H9 (cell line): ENCODE measurements around the gene ARHGAP10. TPM values are rescaled to one million over a fixed set of nuclear protein-coding genes. Genes with fewer than 3 reads are reported as not detected.

Experiments used
- DNase-seq: peaks from one replicate; pipeline ENCODE4 v3.0.0-alpha.2; 2017
- H2AFZ ChIP-seq: one replicate; pipeline ENCODE4 v1.6.1; 2013; ENCODE audit warnings: mild to moderate bottlenecking, low read length, control low read depth, moderate library complexity
- H2AK5ac ChIP-seq: 2 replicates; pipeline ENCODE4 v1.6.1; 2013; ENCODE audit warnings: low read length, control low read depth, mixed read lengths; ENCODE audit not compliant: insufficient read length
- H2BK120ac ChIP-seq: one replicate; pipeline ENCODE4 v1.6.1; 2013; ENCODE audit warnings: low read depth, mild to moderate bottlenecking, low read length, control low read depth, inconsistent platforms; ENCODE audit not compliant: poor library complexity, severe bottlenecking
- H2BK12ac ChIP-seq: 2 replicates; pipeline ENCODE4 v1.6.1; 2013; ENCODE audit warnings: low read length, control low read depth, mixed read lengths, low read depth; ENCODE audit not compliant: insufficient read length
- H2BK15ac ChIP-seq: 2 replicates; pipeline ENCODE4 v1.6.1; 2013; ENCODE audit warnings: low read depth, low read length, control low read depth
- H2BK20ac ChIP-seq: one replicate; pipeline ENCODE4 v1.6.1; 2013; ENCODE audit warnings: low read depth, mild to moderate bottlenecking, low read length, control low read depth, inconsistent platforms; ENCODE audit not compliant: poor library complexity, severe bottlenecking
- H2BK5ac ChIP-seq: 2 replicates; pipeline ENCODE4 v1.6.1; 2013; ENCODE audit warnings: low read length, control low read depth, mixed read lengths; ENCODE audit not compliant: insufficient read length
- H3K14ac ChIP-seq: 2 replicates; pipeline ENCODE4 v1.6.1; 2013; ENCODE audit warnings: low read length, control low read depth; ENCODE audit not compliant: insufficient read depth
- H3K18ac ChIP-seq: 2 replicates; pipeline ENCODE4 v1.6.1; 2013; ENCODE audit warnings: low read depth, mild to moderate bottlenecking, mixed read lengths, low read length, control low read depth; ENCODE audit not compliant: insufficient read length
- H3K23ac ChIP-seq: 2 replicates; pipeline ENCODE4 v1.6.1; 2013; ENCODE audit warnings: low read length, control low read depth, mixed read lengths, low read depth; ENCODE audit not compliant: insufficient read length
- H3K23me2 ChIP-seq: 2 replicates; pipeline ENCODE4 v1.6.1; 2013; ENCODE audit warnings: low read depth, mild to moderate bottlenecking, mixed read lengths, low read length, control low read depth; ENCODE audit not compliant: insufficient read length, poor library complexity, severe bottlenecking
- H3K27ac ChIP-seq: 2 replicates; pipeline ENCODE4 v1.5.1; 2013; ENCODE audit warnings: low read length, control low read depth, mixed read lengths, low read depth; ENCODE audit not compliant: insufficient read length
- H3K27me3 ChIP-seq: 2 replicates; pipeline ENCODE4 v1.6.1; 2013; ENCODE audit warnings: low read length, control low read depth, inconsistent platforms; ENCODE audit not compliant: insufficient read depth
- H3K4ac ChIP-seq: 2 replicates; pipeline ENCODE4 v1.6.1; 2013; ENCODE audit warnings: low read depth, mild to moderate bottlenecking, control low read depth, inconsistent platforms, low read length, moderate library complexity
- H3K4me1 ChIP-seq: 2 replicates; pipeline ENCODE4 v1.6.1; 2013; ENCODE audit warnings: low read length, control low read depth, inconsistent platforms; ENCODE audit not compliant: insufficient read depth
- H3K4me2 ChIP-seq: 2 replicates; pipeline ENCODE4 v1.6.1; 2013; ENCODE audit warnings: low read length, control low read depth, mixed read lengths; ENCODE audit not compliant: insufficient read length, insufficient read depth
- H3K56ac ChIP-seq: 2 replicates; pipeline ENCODE4 v1.6.1; 2013; ENCODE audit warnings: low read depth, mild to moderate bottlenecking, mixed read lengths, low read length, control low read depth; ENCODE audit not compliant: insufficient read length
- H3K79me1 ChIP-seq: 2 replicates; pipeline ENCODE4 v1.6.1; 2013; ENCODE audit warnings: low read depth, mild to moderate bottlenecking, moderate library complexity, low read length, control low read depth, inconsistent platforms; ENCODE audit not compliant: insufficient read depth, poor library complexity, severe bottlenecking
- H3K79me2 ChIP-seq: 2 replicates; pipeline ENCODE4 v1.6.1; 2013; ENCODE audit warnings: low read length, control low read depth, inconsistent platforms; ENCODE audit not compliant: insufficient read depth
- H3K9ac ChIP-seq: 2 replicates; pipeline ENCODE4 v1.6.1; 2013; ENCODE audit warnings: low read length, control low read depth, mixed read lengths; ENCODE audit not compliant: insufficient read length; ENCODE audit errors: extremely low read depth
- H3K9me3 ChIP-seq: one replicate; pipeline ENCODE4 v1.6.1; 2013; ENCODE audit warnings: low read depth, low read length, inconsistent platforms; ENCODE audit not compliant: control insufficient read depth
- H3T11ph ChIP-seq: one replicate; pipeline ENCODE4 v1.6.1; 2013; ENCODE audit warnings: mild to moderate bottlenecking, low read length, control low read depth, inconsistent platforms
- H4K20me1 ChIP-seq: one replicate; pipeline ENCODE4 v1.6.1; 2013; ENCODE audit not compliant: control insufficient read depth, insufficient read length, insufficient read depth
- H4K5ac ChIP-seq: 2 replicates; pipeline ENCODE4 v1.6.1; 2013; ENCODE audit warnings: low read depth, mild to moderate bottlenecking, mixed read lengths, low read length, control low read depth; ENCODE audit not compliant: insufficient read length
- H4K8ac ChIP-seq: replicated peaks from 2 replicates; pipeline ENCODE4 v1.6.1; 2013; ENCODE audit warnings: low read length, control low read depth, mixed read lengths, low read depth; ENCODE audit not compliant: insufficient read length
- H4K91ac ChIP-seq: 2 replicates; pipeline ENCODE4 v1.6.1; 2013; ENCODE audit warnings: low read depth, mild to moderate bottlenecking, moderate library complexity, mixed read lengths, low read length, control low read depth; ENCODE audit not compliant: insufficient read length
- H3K27ac Mint-ChIP-seq, 3 experiments: 2 replicates in 2 of 3; 3 replicates in 1 of 3; pipeline ENCODE4 v1.8.0; 2020 to 2021; ENCODE audit warnings: mixed read lengths in 3 of 3, mild to moderate bottlenecking in 1 of 3, moderate library complexity in 1 of 3
- H3K27me3 Mint-ChIP-seq: 2 replicates; pipeline ENCODE4 v1.8.0; 2021; ENCODE audit warnings: low read depth, mild to moderate bottlenecking, moderate library complexity, mixed read lengths
- H3K36me3 Mint-ChIP-seq, 3 experiments: 2 replicates in 2 of 3; 3 replicates in 1 of 3; pipeline ENCODE4 v1.8.0; 2020 to 2021; ENCODE audit warnings: low read depth in 3 of 3, mixed read lengths in 3 of 3; ENCODE audit not compliant: insufficient read depth in 1 of 3
- H3K4me1 Mint-ChIP-seq, 2 experiments: 2 replicates each; pipeline ENCODE4 v1.8.0; 2020; ENCODE audit warnings: mixed read lengths in 2 of 2
- H3K4me3 Mint-ChIP-seq, 2 experiments: 2 replicates in 1 of 2; 3 replicates in 1 of 2; pipeline ENCODE4 v1.8.0; 2020 to 2021; ENCODE audit warnings: mild to moderate bottlenecking in 2 of 2, mixed read lengths in 2 of 2, moderate library complexity in 1 of 2
- H3K9me3 Mint-ChIP-seq, 2 experiments: 2 replicates in 1 of 2; 3 replicates in 1 of 2; pipeline ENCODE4 v1.8.0; 2020; ENCODE audit warnings: mild to moderate bottlenecking in 2 of 2, mixed read lengths in 2 of 2, moderate library complexity in 1 of 2
- WGBS: extraction: QIAGEN DNeasy Blood & Tissue Kit; methylation state at CpG from one replicate; pipeline ENCODE4 v1.1.7; 2013; ENCODE audit warnings: missing lambda C conversion rate, low lambda C conversion rate, mixed read lengths; ENCODE audit not compliant: insufficient read length; ENCODE audit errors: extremely low coverage; 5-methylcytosine and 5-hydroxymethylcytosine counted together
- total RNA-seq: library from RNA; stranded (reverse); gene quantifications from 2 replicates; pipeline ENCODE4 v1.2.1, GENCODE V29; 2021
- TF ChIP-seq, protein P1 (sequence below): fragments of 200-600 bp; sonication (generic); conservative IDR thresholded peaks from 3 replicates; pipeline ENCODE4 v1.8.0; 2021; ENCODE audit warnings: antibody characterized with exemption, mild to moderate bottlenecking

ARHGAP10 gene
- total RNA-seq, 1 experiment from 2014 or later: 7.8 TPM

DNA sequence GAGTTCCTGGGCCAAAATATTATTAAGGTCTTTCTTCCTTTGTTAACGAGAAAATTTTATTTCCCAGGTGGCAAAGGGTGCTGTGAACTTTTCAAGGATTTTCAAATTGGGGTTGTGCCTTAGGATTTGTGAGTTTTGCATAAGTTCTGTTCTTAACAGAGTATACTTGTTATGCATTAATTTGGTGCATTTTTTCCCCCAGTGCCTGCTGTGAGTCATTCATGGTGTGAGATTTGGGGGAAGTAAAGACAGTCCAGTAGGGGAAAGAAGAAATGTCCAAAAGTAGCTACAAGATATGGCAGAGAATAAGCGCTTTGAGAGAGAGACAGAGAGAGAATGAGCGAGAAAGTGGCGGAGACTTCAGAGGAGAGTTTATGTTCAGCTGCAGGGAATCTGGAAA is 239.2 kb downstream of the ARHGAP10 start:
- Histone ChIP-seq H3K79me2 (no peaks in the 10 kb centered on the region), H3T11ph (no peak overlapping the region), H3K4ac (no peak overlapping the region), H3K4me2 (no peak overlapping the region), H4K8ac (no peak overlapping the region), H2BK20ac (no peak overlapping the region), H3K9me3 (no peaks in the 10 kb centered on the region), H3K14ac (no peak overlapping the region), H3K23me2 (no peaks in the 10 kb centered on the region), H2BK120ac (no peak overlapping the region), H2BK5ac (no peak overlapping the region), H3K9ac (no peak overlapping the region), H3K18ac (no peak overlapping the region), H4K91ac (no peak overlapping the region), H4K20me1 (no peaks in the 10 kb centered on the region), H4K5ac (no peak overlapping the region), H3K27ac (no peak overlapping the region), H2AFZ (no peak overlapping the region), H2BK12ac (no peak overlapping the region), H2BK15ac (no peak overlapping the region), H3K23ac (no peak overlapping the region), H3K79me1 (no peaks in the 10 kb centered on the region), H3K4me1 (no peaks in the 10 kb centered on the region; the same call in 1 of the 2 replicates), H2AK5ac (no peak overlapping the region), H3K56ac (no peak overlapping the region), H3K27me3 (no peaks in the 10 kb centered on the region)
- Mint-ChIP-seq H3K4me3 (no peak overlapping the region), H3K9me3 (peaks cover 0 to 2% of the 10 kb centered on the region in 2 experiments; a peak in 2 of 5 replicates), H3K4me1 (peaks cover 18 to 24% of the 10 kb centered on the region in 2 experiments), H3K36me3 (peaks cover 0 to 5% (median 3%) of the 10 kb centered on the region in 3 experiments; a peak in 4 of 7 replicates), H3K27me3 (no peaks in the 10 kb centered on the region), H3K27ac (peak overlapping the region in 1 of 3 experiments; percentile 7; a peak in 3 of 7 replicates)
- no CpG with 5 or more reads among the region's 4 CpGs for WGBS
- TF ChIP-seq, protein P1, sequence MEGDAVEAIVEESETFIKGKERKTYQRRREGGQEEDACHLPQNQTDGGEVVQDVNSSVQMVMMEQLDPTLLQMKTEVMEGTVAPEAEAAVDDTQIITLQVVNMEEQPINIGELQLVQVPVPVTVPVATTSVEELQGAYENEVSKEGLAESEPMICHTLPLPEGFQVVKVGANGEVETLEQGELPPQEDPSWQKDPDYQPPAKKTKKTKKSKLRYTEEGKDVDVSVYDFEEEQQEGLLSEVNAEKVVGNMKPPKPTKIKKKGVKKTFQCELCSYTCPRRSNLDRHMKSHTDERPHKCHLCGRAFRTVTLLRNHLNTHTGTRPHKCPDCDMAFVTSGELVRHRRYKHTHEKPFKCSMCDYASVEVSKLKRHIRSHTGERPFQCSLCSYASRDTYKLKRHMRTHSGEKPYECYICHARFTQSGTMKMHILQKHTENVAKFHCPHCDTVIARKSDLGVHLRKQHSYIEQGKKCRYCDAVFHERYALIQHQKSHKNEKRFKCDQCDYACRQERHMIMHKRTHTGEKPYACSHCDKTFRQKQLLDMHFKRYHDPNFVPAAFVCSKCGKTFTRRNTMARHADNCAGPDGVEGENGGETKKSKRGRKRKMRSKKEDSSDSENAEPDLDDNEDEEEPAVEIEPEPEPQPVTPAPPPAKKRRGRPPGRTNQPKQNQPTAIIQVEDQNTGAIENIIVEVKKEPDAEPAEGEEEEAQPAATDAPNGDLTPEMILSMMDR: no peak
- DNase-seq: no peak
